HepG2 (cell line): ENCODE measurements around the gene PSMD8.

ENCODE experiments used
- ARID4A ChIP-seq: sonication (generic); formaldehyde crosslinking; IDR thresholded peaks from 2 replicates; pipeline ENCODE4 v1.5.0; 2020; ENCODE audit warnings: mild to moderate bottlenecking, missing genetic modification reagents, borderline replicate concordance
- CREB3 ChIP-seq: sonication (generic); formaldehyde crosslinking; IDR thresholded peaks from 2 replicates; pipeline ENCODE4 v1.5.0; 2020; ENCODE audit warnings: missing genetic modification reagents
- HHEX ChIP-seq: IDR thresholded peaks from 2 replicates; pipeline ENCODE4 v1.6.1; 2016; ENCODE audit warnings: control low read depth
- SNAPC2 ChIP-seq: sonication (generic); formaldehyde crosslinking; IDR thresholded peaks from 2 replicates; pipeline ENCODE4 v1.8.1; 2022; ENCODE audit warnings: mild to moderate bottlenecking, missing genetic modification reagents
- TAF1 ChIP-seq: sonication (generic); formaldehyde crosslinking; IDR thresholded peaks from 2 replicates; pipeline ENCODE4 v1.4.0; 2020; ENCODE audit warnings: missing genetic modification reagents
- ZBTB7B ChIP-seq: sonication (generic); formaldehyde crosslinking; IDR thresholded peaks from 2 replicates; pipeline ENCODE4 v1.4.0; 2020; ENCODE audit warnings: missing genetic modification reagents
- TF ChIP-seq, protein P1 (sequence below): sonication (generic); formaldehyde crosslinking; IDR thresholded peaks from 2 replicates; pipeline ENCODE4 v1.4.0; 2020; ENCODE audit warnings: missing genetic modification reagents

DNA sequence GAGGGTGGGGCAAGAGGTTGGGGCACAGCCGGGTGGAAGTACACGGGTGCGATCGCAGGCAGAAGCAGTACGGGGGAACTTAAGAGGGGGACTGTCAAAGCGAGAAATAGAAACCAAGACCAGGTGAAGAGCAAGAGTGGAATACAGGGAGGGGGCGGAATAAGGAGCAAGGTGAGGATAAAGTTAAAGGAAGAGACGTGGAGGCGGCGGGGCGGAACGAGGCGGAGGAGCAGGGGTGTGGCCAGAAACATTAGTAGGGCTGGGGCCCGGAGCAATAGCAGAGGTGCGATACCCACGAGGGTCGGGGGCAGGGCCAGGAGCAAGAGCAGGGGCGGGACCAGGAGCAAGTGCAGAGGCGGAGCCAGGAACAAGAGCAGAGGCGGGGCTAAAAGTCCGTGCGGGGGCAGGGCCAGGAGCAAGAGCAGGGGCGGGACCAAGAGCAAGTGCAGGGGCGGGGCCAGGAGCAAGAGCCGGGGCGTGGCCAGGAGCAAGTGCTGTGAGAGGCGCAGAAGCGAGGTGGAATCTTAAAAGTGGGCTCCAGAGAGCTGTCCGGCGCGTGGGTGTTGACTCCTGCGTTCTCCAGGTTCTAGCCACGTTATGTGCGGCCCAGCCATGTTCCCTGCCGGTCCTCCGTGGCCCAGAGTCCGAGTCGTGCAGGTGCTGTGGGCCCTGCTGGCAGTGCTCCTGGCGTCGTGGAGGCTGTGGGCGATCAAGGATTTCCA lies 37.6 kb upstream of the PSMD8 start:
- TF ChIP-seq ZBTB7B (CRISPR knock-in tag): no peak
- TF ChIP-seq SNAPC2: peak; percentile 73; the same call in 1 of the 2 replicates
- TF ChIP-seq TAF1 (CRISPR knock-in tag): no peak
- TF ChIP-seq CREB3 (CRISPR knock-in tag): no peak
- TF ChIP-seq, protein P1, sequence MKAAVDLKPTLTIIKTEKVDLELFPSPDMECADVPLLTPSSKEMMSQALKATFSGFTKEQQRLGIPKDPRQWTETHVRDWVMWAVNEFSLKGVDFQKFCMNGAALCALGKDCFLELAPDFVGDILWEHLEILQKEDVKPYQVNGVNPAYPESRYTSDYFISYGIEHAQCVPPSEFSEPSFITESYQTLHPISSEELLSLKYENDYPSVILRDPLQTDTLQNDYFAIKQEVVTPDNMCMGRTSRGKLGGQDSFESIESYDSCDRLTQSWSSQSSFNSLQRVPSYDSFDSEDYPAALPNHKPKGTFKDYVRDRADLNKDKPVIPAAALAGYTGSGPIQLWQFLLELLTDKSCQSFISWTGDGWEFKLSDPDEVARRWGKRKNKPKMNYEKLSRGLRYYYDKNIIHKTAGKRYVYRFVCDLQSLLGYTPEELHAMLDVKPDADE: no peak
- no peak for TF ChIP-seq HHEX (CRISPR knock-in tag)
- TF ChIP-seq ARID4A (CRISPR knock-in tag): no peak
